Measurements from ENCODE around the gene KRTAP9-7. TPM values are rescaled to one million over a fixed set of nuclear protein-coding genes. Genes with fewer than 3 reads are reported as not detected.

The KRTAP9-7 gene
- total and polyA plus RNA-seq, 2 donors (not counting 3 experiments of a cell fraction or from before 2014, with no cell fraction given) = not detected

DNA sequence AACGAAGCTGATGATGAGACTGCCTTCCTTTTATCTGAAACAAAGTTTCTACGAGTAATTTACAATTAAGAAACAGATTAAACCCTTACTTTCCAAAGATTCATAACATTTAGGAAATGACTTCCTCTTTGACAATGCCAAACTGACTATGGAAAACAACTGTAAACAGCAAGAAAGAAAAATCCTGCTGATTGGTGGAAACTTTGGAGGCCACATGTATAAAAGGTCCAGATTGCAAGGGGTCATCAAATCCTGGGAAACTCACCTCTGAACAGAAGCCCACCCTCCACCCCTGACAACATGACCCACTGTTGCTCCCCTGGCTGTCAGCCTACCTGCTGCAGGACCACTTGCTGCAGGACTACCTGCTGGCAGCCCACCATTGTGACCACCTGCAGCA is 10.4 kb upstream of the KRTAP9-7 start, which contains the start of gene KRTAP9-6:
TSS of gene KRTAP9-6 (plus strand) at position 301 of the 400 bp plus-strand sequence. CDS start at position 301, 0 bp downstream.
- H3K27ac ChIP-seq (ENCODE audit: insufficient read depth, low read depth, low read length) = no peak within 1 kb of the TSS
- ChIA-PET POLR2A (no interaction called here), CTCF (interaction anchor here (1.5 kb wide), 1 partner anchor 11 kb away, joined by 6 read pairs; no protein-coding TSS in a partner anchor)
- H3K9ac ChIP-seq (replicated peaks; ENCODE audit: extremely low read depth, insufficient read depth, low read length) = no peak within 1 kb of the TSS
- no peaks in the 10 kb centered on the region for H3K36me3 ChIP-seq (ENCODE audit: control insufficient read depth in 2 of 2, extremely low read depth in 1 of 2, insufficient read depth in 2 of 2, low read length in 2 of 2)
- TF ChIP-seq, protein P1, sequence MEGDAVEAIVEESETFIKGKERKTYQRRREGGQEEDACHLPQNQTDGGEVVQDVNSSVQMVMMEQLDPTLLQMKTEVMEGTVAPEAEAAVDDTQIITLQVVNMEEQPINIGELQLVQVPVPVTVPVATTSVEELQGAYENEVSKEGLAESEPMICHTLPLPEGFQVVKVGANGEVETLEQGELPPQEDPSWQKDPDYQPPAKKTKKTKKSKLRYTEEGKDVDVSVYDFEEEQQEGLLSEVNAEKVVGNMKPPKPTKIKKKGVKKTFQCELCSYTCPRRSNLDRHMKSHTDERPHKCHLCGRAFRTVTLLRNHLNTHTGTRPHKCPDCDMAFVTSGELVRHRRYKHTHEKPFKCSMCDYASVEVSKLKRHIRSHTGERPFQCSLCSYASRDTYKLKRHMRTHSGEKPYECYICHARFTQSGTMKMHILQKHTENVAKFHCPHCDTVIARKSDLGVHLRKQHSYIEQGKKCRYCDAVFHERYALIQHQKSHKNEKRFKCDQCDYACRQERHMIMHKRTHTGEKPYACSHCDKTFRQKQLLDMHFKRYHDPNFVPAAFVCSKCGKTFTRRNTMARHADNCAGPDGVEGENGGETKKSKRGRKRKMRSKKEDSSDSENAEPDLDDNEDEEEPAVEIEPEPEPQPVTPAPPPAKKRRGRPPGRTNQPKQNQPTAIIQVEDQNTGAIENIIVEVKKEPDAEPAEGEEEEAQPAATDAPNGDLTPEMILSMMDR (IDR thresholded peaks at IDR 0.05; ENCODE audit: extremely low read depth in 1 of 2, insufficient read depth in 1 of 2, low read depth in 1 of 2, low read length in 2 of 2) = no peak
- TF ChIP-seq EZH2 (IDR thresholded peaks at IDR 0.05; ENCODE audit: borderline replicate concordance, low read depth, low read length, severe bottlenecking) (no peak), MYC (IDR thresholded peaks at IDR 0.05; ENCODE audit: low read depth, low read length) (no peak), POLR2A (IDR thresholded peaks at IDR 0.05; ENCODE audit: low read depth, low read length) (no peak), FOS (IDR thresholded peaks at IDR 0.05; ENCODE audit: borderline replicate concordance, insufficient read depth, low read length) (no peak), JUN (IDR thresholded peaks at IDR 0.05; ENCODE audit: borderline replicate concordance, insufficient read depth, insufficient read length, low read depth) (no peak), POLR2AphosphoS5 (IDR thresholded peaks at IDR 0.05; ENCODE audit: insufficient read depth, low read depth, low read length) (no peak), MAX (IDR thresholded peaks at IDR 0.05; ENCODE audit: insufficient read depth, insufficient read length) (no peak), GATA2 (IDR thresholded peaks at IDR 0.05; ENCODE audit: insufficient read depth, insufficient read length, low read depth, low read length) (no peak)
- no peaks in the 10 kb centered on the region for H3K9me3 ChIP-seq (replicated peaks; ENCODE audit: control insufficient read depth, insufficient read depth, low read length)
- H3K4me3 ChIP-seq (replicated peaks in 1 of 3; ENCODE audit: insufficient read depth in 1 of 3, low read depth in 1 of 3, low read length in 3 of 3) = no peak within 1 kb of the TSS
- no peaks in the 10 kb centered on the region for H3K9me1 ChIP-seq (replicated peaks; ENCODE audit: control insufficient read depth, extremely low read depth, insufficient read depth, low read length)
- no peaks in the 10 kb centered on the region for H3K79me2 ChIP-seq (ENCODE audit: control insufficient read depth, insufficient read depth, low read length)
- no peak within 1 kb of the TSS for H2AFZ ChIP-seq (ENCODE audit: low read depth, low read length)
- H3K4me2 ChIP-seq (ENCODE audit: insufficient read depth, low read length) = no peak within 1 kb of the TSS
- DNase-seq (ENCODE audit: low read depth, low spot score) (no peak), FAIRE-seq (no peak)
- no peaks in the 10 kb centered on the region for H4K20me1 ChIP-seq (replicated peaks; ENCODE audit: control insufficient read depth, extremely low read depth, insufficient read depth, low read length)
- no TSS peak for BruUV-seq (replicated peaks)
- dilution Hi-C loops (cut with MboI; ENCODE audit: extremely low pct_ligation_motif_present, low sequenced_read_pairs) (no loop called here), intact Hi-C loops (cut with micrococcal nuclease) (loop anchor here (1.0 kb wide), 1 partner anchor 11 kb away; no protein-coding TSS in a partner anchor)
- no peaks in the 10 kb centered on the region for H3K27me3 ChIP-seq (ENCODE audit: control insufficient read depth in 2 of 2, insufficient read depth in 2 of 2, low read length in 2 of 2)
- H3K4me1 ChIP-seq (ENCODE audit: control insufficient read depth, extremely low read depth, insufficient read depth, low read length) = no peaks in the 10 kb centered on the region

Data from endothelial cell of umbilical vein (primary cell).